CD4-positive, alpha-beta T cell treated with Interleukin-6 at 100 ng/mL for 8 hours (primary cell): ENCODE data around the gene TMEM185B.

Experiments
- DNase-seq: peaks from one replicate; pipeline ENCODE4 v3.0.0-alpha.2; 2020; ENCODE audit warnings: mixed read lengths, low spot score

The TMEM185B gene

GRCh38 chr2:120231564-120231973 is 8.4 kb upstream of the TMEM185B start:
- no peak for DNase-seq

GRCh38 chr2:120230515-120231471 is 7.6 kb upstream of the TMEM185B start:
- DNase-seq = no peak

GRCh38 chr2:120229341-120229740 is 6.1 kb upstream of the TMEM185B start:
- no peak for DNase-seq

- DNase-seq = peak; percentile 11
Observed at GRCh38 chr2:120228503-120228902, 5.3 kb upstream of the TMEM185B start.

- DNase-seq = no peak
Observed at GRCh38 chr2:120227111-120227991, 4.2 kb upstream of the TMEM185B start.

GRCh38 chr2:120226316-120226715 is 3.1 kb upstream of the TMEM185B start:
- DNase-seq = no peak

- DNase-seq = no peak
Observed at GRCh38 chr2:120225549-120226065, 2.4 kb upstream of the TMEM185B start.

GRCh38 chr2:120224735-120225548 is 1.7 kb upstream of the TMEM185B start:
- DNase-seq = no peak

GRCh38 chr2:120224256-120224655 is 1.1 kb upstream of the TMEM185B start:
- DNase-seq = no peak

GRCh38 chr2:120222186-120223033 is 790 bp downstream of the TMEM185B start:
- DNase-seq = no peak

- no peak for DNase-seq
Observed at GRCh38 chr2:120221616-120222015, 1.6 kb downstream of the TMEM185B start.

GRCh38 chr2:120220756-120221155 is 2.4 kb downstream of the TMEM185B start:
- no peak for DNase-seq

GRCh38 chr2:120219766-120220165 is 3.4 kb downstream of the TMEM185B start:
- no peak for DNase-seq

GRCh38 chr2:120219291-120219690 is 3.9 kb downstream of the TMEM185B start:
- DNase-seq = no peak

GRCh38 chr2:120218181-120218580 is 5.0 kb downstream of the TMEM185B start:
- DNase-seq = no peak

- peak; percentile 16 for DNase-seq
Observed at GRCh38 chr2:120210270-120210693, 12.9 kb downstream of the TMEM185B start.

GRCh38 chr2:120209427-120210269 is 13.6 kb downstream of the TMEM185B start:
- DNase-seq = no peak

- DNase-seq = no peak
Observed at GRCh38 chr2:120208381-120209353, 14.5 kb downstream of the TMEM185B start.
